Measurements from ENCODE around the gene FAM135A.
"Not testable (repeated sequence)": the region's sequence is repeated elsewhere in the genome, so short reads cannot be mapped to it uniquely, and the experiment has no call there.

FAM135A gene

DNA sequence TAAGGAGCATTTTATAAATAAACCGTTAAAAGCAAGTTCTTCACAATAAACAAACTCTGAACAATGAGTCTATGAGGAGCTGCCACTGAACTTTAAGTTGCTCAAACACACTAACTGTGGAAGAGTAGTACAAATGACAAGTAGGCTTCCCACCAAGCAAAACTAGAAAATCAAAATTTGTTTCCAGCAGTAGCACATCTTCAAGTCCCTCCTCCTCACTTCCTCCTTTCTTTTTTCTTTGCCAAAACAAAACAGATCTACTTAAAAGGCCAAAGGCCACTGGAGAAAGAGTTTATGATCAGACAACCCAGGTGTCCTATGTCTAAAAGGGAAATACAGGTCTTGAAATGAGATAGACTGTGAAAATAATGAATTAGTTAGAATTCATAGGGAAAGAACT, 17.1 kb upstream of the FAM135A start:
- in situ Hi-C loops (cut with HindIII; ENCODE audit: low sequenced_read_pairs), result no loop called here

DNA sequence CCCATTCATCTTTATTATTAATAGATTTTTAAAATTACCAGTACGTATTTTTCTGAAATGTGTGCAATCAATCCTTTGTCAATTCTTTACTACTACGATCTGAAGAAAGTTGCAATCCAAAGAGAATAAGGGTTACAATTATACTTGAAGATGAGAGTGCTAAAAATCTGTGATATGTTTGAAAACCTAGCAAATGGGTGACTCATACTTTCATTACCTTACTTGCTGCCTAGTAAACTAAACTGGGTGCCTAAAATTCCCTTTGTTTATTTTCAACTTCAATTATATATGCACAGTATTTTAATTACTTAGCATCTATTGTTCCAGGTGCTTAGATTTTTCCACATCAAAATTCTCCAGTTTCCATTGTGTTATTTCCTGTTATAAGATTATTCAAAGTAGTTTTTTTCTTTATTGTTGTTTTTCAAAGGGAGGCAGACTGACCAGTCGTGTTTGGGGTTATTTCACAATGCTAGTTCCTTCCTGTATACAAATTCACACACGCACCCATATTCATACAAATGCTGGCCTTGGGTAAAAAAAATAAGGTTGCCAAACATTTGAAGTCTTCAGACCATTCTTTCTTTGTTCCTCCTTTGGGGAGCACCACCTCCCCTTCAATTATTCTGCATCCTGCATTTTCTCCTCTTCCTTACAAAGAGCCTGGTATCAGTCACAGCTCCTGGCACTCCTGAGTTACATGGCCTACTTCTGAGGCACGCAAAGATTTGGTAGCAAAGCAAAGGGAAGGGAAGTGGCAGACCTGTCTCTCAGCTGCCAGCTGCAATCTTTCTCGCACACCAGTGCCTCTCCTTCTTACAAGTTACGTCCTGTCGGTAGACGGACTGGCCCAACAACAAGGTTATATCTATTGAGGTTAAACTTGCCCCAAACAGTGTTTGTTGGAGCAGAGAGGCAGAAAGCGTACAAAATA, 16.2 kb upstream of the FAM135A start:
- in situ Hi-C loops (cut with HindIII; ENCODE audit: low sequenced_read_pairs), result no loop called here

GRCh38 chr6:70398783-70399728, 14.3 kb upstream of the FAM135A start:
- in situ Hi-C loops (cut with HindIII; ENCODE audit: low sequenced_read_pairs), result no loop called here

DNA sequence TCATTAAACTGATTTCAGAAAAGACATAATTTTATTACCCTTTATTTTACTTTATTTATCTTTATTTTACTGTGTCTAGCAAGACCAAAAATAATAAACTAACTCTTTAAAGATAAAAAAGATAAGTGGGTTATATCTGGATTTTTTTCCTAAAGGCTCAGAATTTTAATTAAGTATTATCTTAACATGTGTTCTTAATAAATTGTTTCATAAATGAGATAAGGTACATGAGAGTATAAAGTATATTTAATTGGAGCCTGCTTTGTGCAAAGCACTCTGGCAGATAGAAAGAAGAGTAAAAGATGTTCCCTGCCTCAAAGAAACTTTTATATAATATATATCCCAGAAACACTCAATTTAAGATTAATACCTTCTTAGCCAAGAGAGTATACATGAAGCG, 8.7 kb upstream of the FAM135A start:
- in situ Hi-C loops (cut with HindIII; ENCODE audit: low sequenced_read_pairs), result no loop called here

GRCh38 chr6:70409216-70409615, 4.1 kb upstream of the FAM135A start:
- in situ Hi-C loops (cut with HindIII; ENCODE audit: low sequenced_read_pairs), result no loop called here

DNA sequence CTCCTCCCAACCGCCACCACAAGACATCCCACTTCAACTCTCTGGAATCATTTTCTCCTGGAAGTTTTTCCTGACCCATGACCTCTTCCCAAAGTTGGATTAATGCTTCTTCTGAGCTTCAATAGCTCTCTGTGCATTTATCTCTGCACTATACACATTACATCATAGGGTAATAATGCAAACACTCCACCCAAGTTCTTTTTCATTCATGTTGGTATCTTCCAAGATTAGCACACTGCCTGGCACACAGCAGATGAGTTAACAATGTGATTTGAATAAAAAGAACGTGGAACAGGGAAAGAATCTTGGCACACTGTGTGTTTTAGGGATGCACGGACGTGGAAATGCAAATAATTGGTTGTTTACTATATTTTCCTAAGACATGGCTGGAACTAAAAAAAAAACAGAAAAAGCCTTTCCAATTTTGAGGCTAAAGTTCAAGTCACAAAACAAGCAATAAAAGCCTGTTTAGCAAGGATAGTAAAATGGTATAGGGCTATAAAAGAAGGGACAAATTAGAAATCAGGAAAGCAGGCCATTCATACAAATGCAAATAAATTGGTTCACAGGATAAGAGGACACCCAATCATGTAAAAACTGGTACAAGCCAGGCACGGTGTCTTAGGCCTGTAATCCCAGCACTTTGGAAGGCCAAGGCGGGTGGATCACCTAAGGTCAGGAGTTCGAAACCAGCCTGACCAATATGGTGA, 1.6 kb upstream of the FAM135A start:
- in situ Hi-C loops (cut with HindIII; ENCODE audit: low sequenced_read_pairs), result no loop called here

DNA sequence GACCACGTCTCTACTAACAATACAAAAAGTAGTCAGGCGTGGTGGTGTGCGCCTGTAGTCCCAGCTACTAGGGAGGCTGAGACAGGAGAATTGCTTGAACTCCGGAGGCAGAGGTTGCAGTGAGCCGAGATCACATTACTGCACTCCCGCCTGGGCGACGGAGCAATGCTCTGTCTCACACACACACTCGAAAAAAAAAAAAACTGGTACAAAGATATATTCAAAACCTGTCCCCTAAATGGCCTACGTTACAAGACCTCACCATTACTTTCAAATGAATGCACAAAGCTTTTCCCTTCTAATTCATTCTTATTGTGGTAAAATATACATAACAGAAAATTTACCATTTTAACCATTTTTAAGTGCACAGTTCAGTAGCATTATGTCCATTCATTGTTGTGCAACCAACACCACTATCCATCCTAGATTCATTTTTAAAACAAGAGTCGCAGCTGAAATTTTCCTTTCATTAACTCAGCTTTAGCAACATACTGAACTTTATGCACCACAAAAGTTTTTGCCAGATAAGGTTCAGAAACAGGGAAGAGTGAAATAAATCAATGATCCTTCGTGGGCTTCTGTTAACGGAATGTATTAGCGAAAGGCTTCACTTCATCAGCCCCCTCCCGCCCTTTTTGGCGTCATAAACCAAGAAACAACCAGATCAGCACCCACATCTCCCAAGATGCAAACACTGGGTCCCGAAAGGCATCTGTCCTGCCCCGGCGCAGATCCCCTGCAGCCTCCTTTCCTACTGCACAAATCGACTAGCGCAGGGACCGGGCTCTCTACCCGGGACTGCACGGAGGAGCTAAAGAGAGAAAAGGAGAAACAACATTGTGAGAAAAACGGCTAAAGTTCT, 825 bp upstream of the FAM135A start:
- in situ Hi-C loops (cut with HindIII; ENCODE audit: low sequenced_read_pairs), result no loop called here

GRCh38 chr6:70413992-70414494, 735 bp downstream of the FAM135A start:
- in situ Hi-C loops (cut with HindIII; ENCODE audit: low sequenced_read_pairs), result no loop called here

- in situ Hi-C loops (cut with HindIII; ENCODE audit: low sequenced_read_pairs), result no loop called here
Observed at GRCh38 chr6:70414813-70415212, 1.5 kb downstream of the FAM135A start.

DNA sequence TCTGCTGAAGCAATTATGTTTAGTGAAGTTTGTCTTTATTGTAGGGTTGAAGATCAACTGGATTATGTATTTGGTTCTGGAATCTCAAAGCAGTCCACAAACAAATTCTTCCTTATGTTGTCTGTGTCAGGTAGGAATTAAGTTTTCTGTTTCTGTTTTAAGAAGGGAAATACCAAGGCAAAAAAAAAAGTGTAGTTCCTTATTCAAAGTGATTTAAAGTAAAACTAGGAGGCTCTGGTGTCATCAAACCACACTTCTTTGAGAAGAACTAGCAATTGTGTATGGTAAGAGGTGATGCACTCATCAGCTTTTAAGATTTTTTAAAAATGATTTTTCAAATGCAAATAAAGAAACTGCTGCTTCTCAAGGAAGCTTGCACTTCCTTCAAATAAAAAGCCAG, 1.9 kb downstream of the FAM135A start:
- in situ Hi-C loops (cut with HindIII; ENCODE audit: low sequenced_read_pairs), result no loop called here

- in situ Hi-C loops (cut with HindIII; ENCODE audit: low sequenced_read_pairs), result no loop called here
Observed at GRCh38 chr6:70415660-70416059, 2.4 kb downstream of the FAM135A start.

DNA sequence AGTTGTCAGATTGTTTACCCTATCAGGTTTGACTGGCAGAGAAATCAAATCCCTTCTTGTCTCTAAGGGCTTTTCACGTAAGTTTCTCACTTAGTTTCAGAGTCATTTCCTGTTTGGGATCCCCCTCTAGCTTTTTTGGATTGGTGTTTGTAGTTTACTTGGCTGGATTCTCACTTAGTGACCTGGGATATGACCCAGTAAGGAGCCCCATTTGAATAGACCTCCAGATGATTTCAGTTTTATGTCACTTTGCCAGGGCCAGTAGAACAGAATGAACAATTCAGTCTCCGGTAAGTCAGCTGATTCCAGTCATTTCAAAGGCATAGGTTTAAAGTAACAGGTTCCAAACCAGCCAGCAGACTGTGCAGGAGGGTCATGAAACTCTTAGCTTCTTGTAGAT, 8.2 kb downstream of the FAM135A start:
- in situ Hi-C loops (cut with HindIII; ENCODE audit: low sequenced_read_pairs), result no loop called here

- in situ Hi-C loops (cut with HindIII; ENCODE audit: low sequenced_read_pairs), result no loop called here
Observed at GRCh38 chr6:70423189-70424134, 10.2 kb downstream of the FAM135A start.

DNA sequence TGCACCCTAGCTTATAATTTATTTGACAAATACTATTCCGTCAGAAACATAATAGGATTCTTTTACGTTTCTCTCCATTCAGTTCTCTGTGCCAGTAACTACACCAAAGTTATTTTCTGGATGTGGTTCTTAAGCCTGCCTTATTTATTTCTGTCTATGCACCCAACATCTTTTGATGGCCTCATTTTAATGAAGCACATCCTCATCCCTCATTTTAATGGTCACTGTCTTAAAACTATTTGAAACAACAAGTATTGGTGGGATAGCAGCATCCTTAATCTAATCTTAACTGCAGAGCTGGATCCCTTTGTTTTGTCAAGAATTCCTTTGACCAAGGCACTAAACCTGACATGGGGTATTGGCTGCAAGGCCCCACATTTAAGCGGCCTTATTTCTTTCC, 11.0 kb downstream of the FAM135A start:
- in situ Hi-C loops (cut with HindIII; ENCODE audit: low sequenced_read_pairs), result no loop called here

DNA sequence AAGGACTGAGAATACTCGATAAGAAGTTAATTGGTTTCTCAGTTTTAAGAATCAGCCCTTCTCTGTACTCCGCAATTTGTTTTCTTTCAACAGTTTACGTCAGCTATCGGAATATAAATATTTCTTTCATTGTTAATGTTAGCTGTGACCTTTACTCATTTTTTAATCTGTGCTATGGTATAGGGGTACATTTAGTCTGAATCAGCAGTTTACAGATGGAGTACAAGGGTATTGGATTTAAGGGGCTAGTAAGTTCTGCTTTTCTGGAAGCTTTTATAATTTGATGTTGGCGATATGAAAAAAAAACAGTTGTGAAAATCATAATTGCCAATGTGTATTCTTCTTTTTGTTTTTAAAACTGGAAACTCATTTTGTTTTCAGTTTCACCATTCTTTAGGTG, 23.0 kb downstream of the FAM135A start:
- in situ Hi-C loops (cut with HindIII; ENCODE audit: low sequenced_read_pairs), result no loop called here

DNA sequence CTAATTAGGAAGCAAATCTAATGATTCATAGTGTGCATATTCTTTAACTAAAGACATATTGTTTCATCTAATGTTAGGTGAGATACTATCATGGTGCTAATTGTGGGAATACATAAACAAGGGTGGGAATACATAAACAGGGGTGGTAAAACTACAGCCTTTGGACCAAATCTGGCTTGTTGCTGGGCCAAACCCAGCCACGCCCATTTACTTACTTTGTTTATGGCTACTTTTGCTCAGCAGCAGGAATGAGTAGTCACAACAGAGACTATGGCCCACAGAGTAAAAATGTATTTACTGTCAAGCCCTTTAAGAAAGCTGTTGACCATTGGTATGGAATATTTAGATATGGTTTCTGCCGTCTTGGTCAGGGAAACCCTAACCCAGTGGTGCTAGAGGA, 31.7 kb downstream of the FAM135A start:
- in situ Hi-C loops (cut with HindIII; ENCODE audit: low sequenced_read_pairs), result no loop called here

- in situ Hi-C loops (cut with HindIII; ENCODE audit: low sequenced_read_pairs), result not testable (repeated sequence)
Observed at GRCh38 chr6:70447343-70448070, 34.2 kb downstream of the FAM135A start.

DNA sequence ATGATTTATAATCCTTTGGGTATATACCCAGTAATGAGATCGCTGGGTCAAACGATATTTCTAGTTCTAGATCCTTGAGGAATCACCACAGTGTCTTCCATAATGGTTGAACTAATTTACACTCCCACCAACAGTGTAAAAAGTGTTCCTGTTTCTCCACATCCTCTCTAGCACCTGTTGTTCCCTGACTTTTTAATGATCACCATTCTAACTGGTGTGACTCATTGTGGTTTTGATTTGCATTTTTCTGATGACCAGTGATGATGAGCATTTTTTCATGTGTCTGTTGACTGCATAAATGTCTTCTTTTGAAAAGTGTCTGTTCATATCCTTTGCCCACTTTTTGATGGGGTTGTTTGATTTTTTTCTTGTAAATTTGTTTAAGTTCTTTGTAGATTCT, 40.6 kb downstream of the FAM135A start:
- in situ Hi-C loops (cut with HindIII; ENCODE audit: low sequenced_read_pairs), result not testable (repeated sequence)

All from DLD1 (cell line).